Neural crest cell (in vitro differentiated cells): ENCODE results near the gene MAIP1. TPM values are rescaled to one million over a fixed set of nuclear protein-coding genes. Genes with fewer than 3 reads are reported as not detected.

Experiments used
- DNase-seq: peaks from one replicate; pipeline ENCODE4 v3.0.0; 2021; ENCODE audit warnings: low read depth, mixed read lengths, low spot score
- H3K27ac Mint-ChIP-seq: one replicate; pipeline ENCODE4 v1.8.0; 2021; ENCODE audit warnings: mild to moderate bottlenecking, mixed read lengths; ENCODE audit not compliant: unreplicated experiment
- H3K27me3 Mint-ChIP-seq: 2 replicates; pipeline ENCODE4 v1.8.0; 2021; ENCODE audit warnings: low read depth, mild to moderate bottlenecking, mixed read lengths
- H3K36me3 Mint-ChIP-seq: 2 replicates; pipeline ENCODE4 v1.8.0; 2021; ENCODE audit warnings: low read depth, mild to moderate bottlenecking, mixed read lengths
- H3K4me1 Mint-ChIP-seq: 2 replicates; pipeline ENCODE4 v1.8.0; 2021; ENCODE audit warnings: mixed read lengths
- H3K4me3 Mint-ChIP-seq: one replicate; pipeline ENCODE4 v1.8.0; 2021; ENCODE audit warnings: mild to moderate bottlenecking, mixed read lengths
- H3K9me3 Mint-ChIP-seq: 2 replicates; pipeline ENCODE4 v1.8.0; 2021; ENCODE audit warnings: mixed read lengths
- total RNA-seq: library from RNA; stranded (reverse); gene quantifications from 2 replicates; pipeline ENCODE4 v1.2.1, GENCODE V29; 2021
- TF ChIP-seq, protein P1 (sequence below): fragments of 200-600 bp; sonication (generic); conservative IDR thresholded peaks from 2 replicates; pipeline ENCODE4 v1.5.0; 2021; ENCODE audit warnings: antibody characterized with exemption, mild to moderate bottlenecking

Gene MAIP1
- total RNA-seq, 1 donor from 2014 or later = 23.1 TPM

GRCh38 chr2:199933466-199933865, 21.9 kb upstream of the MAIP1 start:
- Mint-ChIP-seq H3K4me1 (peaks cover 5% of the 10 kb centered on the region), H3K9me3 (no peaks in the 10 kb centered on the region), H3K27ac (no peak overlapping the region), H3K27me3 (no peaks in the 10 kb centered on the region), H3K4me3 (no peak overlapping the region), H3K36me3 (peaks cover 4% of the 10 kb centered on the region)
- no peak for DNase-seq
- TF ChIP-seq, protein P1, sequence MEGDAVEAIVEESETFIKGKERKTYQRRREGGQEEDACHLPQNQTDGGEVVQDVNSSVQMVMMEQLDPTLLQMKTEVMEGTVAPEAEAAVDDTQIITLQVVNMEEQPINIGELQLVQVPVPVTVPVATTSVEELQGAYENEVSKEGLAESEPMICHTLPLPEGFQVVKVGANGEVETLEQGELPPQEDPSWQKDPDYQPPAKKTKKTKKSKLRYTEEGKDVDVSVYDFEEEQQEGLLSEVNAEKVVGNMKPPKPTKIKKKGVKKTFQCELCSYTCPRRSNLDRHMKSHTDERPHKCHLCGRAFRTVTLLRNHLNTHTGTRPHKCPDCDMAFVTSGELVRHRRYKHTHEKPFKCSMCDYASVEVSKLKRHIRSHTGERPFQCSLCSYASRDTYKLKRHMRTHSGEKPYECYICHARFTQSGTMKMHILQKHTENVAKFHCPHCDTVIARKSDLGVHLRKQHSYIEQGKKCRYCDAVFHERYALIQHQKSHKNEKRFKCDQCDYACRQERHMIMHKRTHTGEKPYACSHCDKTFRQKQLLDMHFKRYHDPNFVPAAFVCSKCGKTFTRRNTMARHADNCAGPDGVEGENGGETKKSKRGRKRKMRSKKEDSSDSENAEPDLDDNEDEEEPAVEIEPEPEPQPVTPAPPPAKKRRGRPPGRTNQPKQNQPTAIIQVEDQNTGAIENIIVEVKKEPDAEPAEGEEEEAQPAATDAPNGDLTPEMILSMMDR = no peak

DNA sequence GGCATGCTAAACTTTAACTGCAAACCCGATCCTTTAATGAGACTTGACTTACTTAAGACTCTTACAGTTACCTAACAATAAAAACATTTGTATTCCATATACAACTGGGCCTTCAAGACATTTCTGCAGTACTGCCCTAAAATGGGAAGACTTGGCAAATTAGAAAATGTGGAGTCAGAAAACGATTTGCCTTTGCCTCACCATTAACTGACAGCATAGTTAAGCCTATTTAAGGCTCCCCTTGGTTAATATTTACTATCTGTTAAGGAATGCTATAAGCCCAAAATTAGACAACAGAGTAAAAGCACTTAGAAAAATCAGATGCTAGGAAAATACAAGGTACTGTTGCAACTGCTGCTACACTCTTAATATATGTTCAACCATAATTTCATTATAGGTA, 18.8 kb upstream of the MAIP1 start:
- H3K36me3 Mint-ChIP-seq = peaks cover 7% of the 10 kb centered on the region
- H3K9me3 Mint-ChIP-seq = no peaks in the 10 kb centered on the region
- no peak for DNase-seq
- TF ChIP-seq, protein P1 = no peak
- H3K4me3 Mint-ChIP-seq = no peak overlapping the region
- H3K4me1 Mint-ChIP-seq = no peaks in the 10 kb centered on the region
- no peak overlapping the region for H3K27ac Mint-ChIP-seq
- H3K27me3 Mint-ChIP-seq = no peaks in the 10 kb centered on the region

- peaks cover 6% of the 10 kb centered on the region for H3K36me3 Mint-ChIP-seq
- no peak for DNase-seq
Observed at GRCh38 chr2:199940373-199940772, 15.0 kb upstream of the MAIP1 start.

DNA sequence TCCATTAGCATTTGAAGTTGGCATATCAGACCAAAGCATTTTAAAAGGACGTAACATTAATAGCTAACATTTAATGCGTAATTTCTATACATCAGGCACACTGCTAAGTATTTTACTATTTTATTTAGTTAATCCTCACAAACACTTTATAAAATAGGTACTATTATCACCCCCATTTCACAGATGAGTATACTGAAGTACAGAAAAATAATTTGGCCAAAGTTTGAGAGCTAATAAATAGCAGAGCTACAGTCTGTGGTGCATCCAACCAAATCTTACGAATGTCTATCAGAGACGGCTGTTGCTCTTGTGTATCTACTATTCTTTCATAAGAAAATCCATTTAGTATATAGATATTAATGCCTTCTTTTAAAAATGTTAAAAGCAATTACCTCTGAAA, 12.0 kb upstream of the MAIP1 start:
- Mint-ChIP-seq H3K4me3 (no peak overlapping the region), H3K4me1 (no peaks in the 10 kb centered on the region), H3K9me3 (no peaks in the 10 kb centered on the region), H3K27ac (no peak overlapping the region), H3K36me3 (peaks cover 6% of the 10 kb centered on the region), H3K27me3 (no peaks in the 10 kb centered on the region)
- TF ChIP-seq, protein P1 = no peak
- no peak for DNase-seq

More at GRCh38 chr2:199940373-199940772, 15.0 kb upstream of the MAIP1 start:
- Mint-ChIP-seq H3K27me3 (no peaks in the 10 kb centered on the region), H3K9me3 (no peaks in the 10 kb centered on the region), H3K27ac (no peak overlapping the region), H3K4me1 (no peaks in the 10 kb centered on the region), H3K4me3 (no peak overlapping the region)
- TF ChIP-seq, protein P1 = peak; percentile 66

DNA sequence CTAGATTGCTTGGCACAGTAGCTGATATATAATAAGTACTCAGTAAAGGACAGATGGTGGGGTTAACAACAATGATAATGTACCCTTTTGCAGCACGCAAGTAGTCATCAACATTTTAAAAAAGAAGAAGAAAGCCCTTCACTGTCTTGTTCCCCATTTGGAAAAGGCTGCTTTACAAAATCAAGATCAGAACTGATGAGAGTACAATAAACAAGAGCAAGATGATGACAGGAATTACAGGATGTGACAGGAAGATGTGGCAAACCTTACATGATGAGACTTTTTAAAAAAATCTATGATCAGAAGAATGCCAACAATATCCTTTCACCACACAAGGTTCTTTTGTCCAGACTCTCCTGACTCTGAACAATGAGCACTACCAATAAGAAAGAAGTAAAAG, 9.2 kb upstream of the MAIP1 start:
- Mint-ChIP-seq H3K27me3 (no peaks in the 10 kb centered on the region), H3K9me3 (no peaks in the 10 kb centered on the region), H3K4me3 (no peak overlapping the region), H3K4me1 (no peaks in the 10 kb centered on the region), H3K27ac (no peak overlapping the region), H3K36me3 (peaks cover 4% of the 10 kb centered on the region)
- TF ChIP-seq, protein P1 = no peak
- no peak for DNase-seq

- no peaks in the 10 kb centered on the region for H3K4me1 Mint-ChIP-seq
- TF ChIP-seq, protein P1 = no peak
- H3K9me3 Mint-ChIP-seq = no peaks in the 10 kb centered on the region
- H3K27ac Mint-ChIP-seq = no peak overlapping the region
- no peak for DNase-seq
- H3K36me3 Mint-ChIP-seq = peaks cover 4% of the 10 kb centered on the region
- H3K4me3 Mint-ChIP-seq = no peak overlapping the region
- no peaks in the 10 kb centered on the region for H3K27me3 Mint-ChIP-seq
Observed at GRCh38 chr2:199946836-199947235, 8.5 kb upstream of the MAIP1 start.
